Prostate gland (tissue), 2 donors: ENCODE measurements around the gene TSHZ2.

Experiments used
- POLR2A ChIP-seq: fragments of 450-650 bp; IDR thresholded peaks from one replicate; pipeline ENCODE4 v1.6.1; 2016; ENCODE audit warnings: antibody characterized with exemption, mild to moderate bottlenecking
- TF ChIP-seq, protein P1 (sequence below), 4 experiments: fragments of 200-600 bp in 2 of 4; fragments of 450-650 bp in 2 of 4; sonication (generic) in 2 of 4; IDR thresholded peaks; 1 replicate in 3 of 4; 2 replicates in 1 of 4; pipeline ENCODE4 v1.5.1; 2016 to 2019; ENCODE audit warnings: antibody characterized with exemption in 4 of 4, mild to moderate bottlenecking in 2 of 4, moderate library complexity in 2 of 4

- TF ChIP-seq, protein P1, sequence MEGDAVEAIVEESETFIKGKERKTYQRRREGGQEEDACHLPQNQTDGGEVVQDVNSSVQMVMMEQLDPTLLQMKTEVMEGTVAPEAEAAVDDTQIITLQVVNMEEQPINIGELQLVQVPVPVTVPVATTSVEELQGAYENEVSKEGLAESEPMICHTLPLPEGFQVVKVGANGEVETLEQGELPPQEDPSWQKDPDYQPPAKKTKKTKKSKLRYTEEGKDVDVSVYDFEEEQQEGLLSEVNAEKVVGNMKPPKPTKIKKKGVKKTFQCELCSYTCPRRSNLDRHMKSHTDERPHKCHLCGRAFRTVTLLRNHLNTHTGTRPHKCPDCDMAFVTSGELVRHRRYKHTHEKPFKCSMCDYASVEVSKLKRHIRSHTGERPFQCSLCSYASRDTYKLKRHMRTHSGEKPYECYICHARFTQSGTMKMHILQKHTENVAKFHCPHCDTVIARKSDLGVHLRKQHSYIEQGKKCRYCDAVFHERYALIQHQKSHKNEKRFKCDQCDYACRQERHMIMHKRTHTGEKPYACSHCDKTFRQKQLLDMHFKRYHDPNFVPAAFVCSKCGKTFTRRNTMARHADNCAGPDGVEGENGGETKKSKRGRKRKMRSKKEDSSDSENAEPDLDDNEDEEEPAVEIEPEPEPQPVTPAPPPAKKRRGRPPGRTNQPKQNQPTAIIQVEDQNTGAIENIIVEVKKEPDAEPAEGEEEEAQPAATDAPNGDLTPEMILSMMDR (IDR thresholded peaks at IDR 0.05), result no peak
- TF ChIP-seq POLR2A, result no peak
These were observed 423.2 kb downstream of the TSHZ2 start for GRCh38 chr20:53395188-53395923.
